Bronchial epithelial cell (primary cell): Measurements from ENCODE around the gene MALAT1. TPM values are rescaled to one million over a fixed set of nuclear protein-coding genes. Genes with fewer than 3 reads are reported as not detected.
A peak's percentile ranks its signal among the peaks of the same experiment; 100 is the strongest.

Experiments used
- DNase-seq: peaks from one replicate; pipeline ENCODE4 v3.0.0-alpha.2; 2010; ENCODE audit warnings: low read depth
- FAIRE-seq: peaks from 2 replicates; lab custom pipeline; 2011; peaks lifted over from hg19 to GRCh38; lab: Jason Lieb, UNC
- H3K27me3 ChIP-seq: 2 replicates; pipeline ENCODE4 v1.5.1; 2011; ENCODE audit warnings: low read length; ENCODE audit not compliant: control insufficient read depth, insufficient read depth
- H3K36me3 ChIP-seq: 2 replicates; pipeline ENCODE4 v1.5.1; 2011; ENCODE audit warnings: low read length; ENCODE audit not compliant: control insufficient read depth, insufficient read depth
- H3K4me3 ChIP-seq: 2 replicates; pipeline ENCODE4 v1.5.1; 2011; ENCODE audit warnings: mild to moderate bottlenecking, low read depth, low read length, control low read depth
- total RNA-seq: library from RNA; depleted of rRNA; stranded (reverse); fragments of >200 nt; gene quantifications from 2 replicates; pipeline ENCODE4 v1.2.1, GENCODE V29; 2014
- TF ChIP-seq, protein P1 (sequence below): IDR thresholded peaks from 2 replicates; pipeline ENCODE4 v1.5.1; 2011; ENCODE audit warnings: mild to moderate bottlenecking, moderate library complexity, low read length, control low read depth, inconsistent platforms; ENCODE audit not compliant: insufficient read depth, severe bottlenecking

MALAT1 gene
- total RNA-seq, 1 donor from 2014 or later, result 11,095 TPM

GRCh38 chr11:65530157-65530496, 31.3 kb downstream of the MALAT1 start:
- DNase-seq (no peak), FAIRE-seq (peak; percentile 76)
- Histone ChIP-seq H3K4me3 (no peak overlapping the region), H3K27me3 (no peaks in the 10 kb centered on the region), H3K36me3 (peaks cover 39% of the 10 kb centered on the region)
- TF ChIP-seq, protein P1, sequence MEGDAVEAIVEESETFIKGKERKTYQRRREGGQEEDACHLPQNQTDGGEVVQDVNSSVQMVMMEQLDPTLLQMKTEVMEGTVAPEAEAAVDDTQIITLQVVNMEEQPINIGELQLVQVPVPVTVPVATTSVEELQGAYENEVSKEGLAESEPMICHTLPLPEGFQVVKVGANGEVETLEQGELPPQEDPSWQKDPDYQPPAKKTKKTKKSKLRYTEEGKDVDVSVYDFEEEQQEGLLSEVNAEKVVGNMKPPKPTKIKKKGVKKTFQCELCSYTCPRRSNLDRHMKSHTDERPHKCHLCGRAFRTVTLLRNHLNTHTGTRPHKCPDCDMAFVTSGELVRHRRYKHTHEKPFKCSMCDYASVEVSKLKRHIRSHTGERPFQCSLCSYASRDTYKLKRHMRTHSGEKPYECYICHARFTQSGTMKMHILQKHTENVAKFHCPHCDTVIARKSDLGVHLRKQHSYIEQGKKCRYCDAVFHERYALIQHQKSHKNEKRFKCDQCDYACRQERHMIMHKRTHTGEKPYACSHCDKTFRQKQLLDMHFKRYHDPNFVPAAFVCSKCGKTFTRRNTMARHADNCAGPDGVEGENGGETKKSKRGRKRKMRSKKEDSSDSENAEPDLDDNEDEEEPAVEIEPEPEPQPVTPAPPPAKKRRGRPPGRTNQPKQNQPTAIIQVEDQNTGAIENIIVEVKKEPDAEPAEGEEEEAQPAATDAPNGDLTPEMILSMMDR, result peak; percentile 34

DNA sequence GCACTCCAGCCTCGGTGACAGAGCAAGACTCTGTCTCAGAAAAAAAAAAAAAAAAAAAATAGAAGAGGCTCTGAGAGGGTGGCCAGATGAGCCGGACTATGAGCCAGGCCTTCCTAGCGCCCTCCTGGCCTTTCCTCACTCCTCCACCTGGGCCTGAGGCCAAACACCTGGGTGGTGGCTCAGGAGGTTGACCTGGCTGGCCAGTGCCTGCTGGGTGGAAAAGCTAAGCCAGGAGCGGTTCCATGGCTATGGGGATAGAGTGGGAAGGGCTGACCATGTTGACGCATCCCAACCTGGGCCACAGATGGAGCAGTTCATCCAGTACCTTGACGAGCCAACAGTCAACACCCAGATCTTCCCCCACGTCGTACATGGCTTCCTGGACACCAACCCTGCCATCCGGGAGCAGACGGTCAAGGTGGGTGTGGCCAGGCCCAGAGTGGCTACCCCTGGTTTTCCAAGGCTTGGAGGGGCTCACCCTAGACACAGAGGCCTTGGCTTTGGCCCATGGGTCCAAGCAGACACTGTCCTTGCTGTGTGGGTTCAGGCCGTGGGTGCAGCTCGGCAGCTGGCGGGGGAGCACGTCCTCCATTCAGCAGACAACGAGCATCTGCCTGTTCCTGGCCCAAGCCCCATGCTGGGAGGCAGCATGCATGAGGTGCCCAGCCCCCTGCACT, 33.7 kb downstream of the MALAT1 start:
- FAIRE-seq (no peak), DNase-seq (no peak)
- TF ChIP-seq, protein P1, result no peak
- Histone ChIP-seq H3K27me3 (no peaks in the 10 kb centered on the region), H3K4me3 (no peak overlapping the region), H3K36me3 (peaks cover 39% of the 10 kb centered on the region)

- FAIRE-seq (no peak), DNase-seq (no peak)
- Histone ChIP-seq H3K27me3 (no peaks in the 10 kb centered on the region), H3K4me3 (no peak overlapping the region), H3K36me3 (peaks cover 36% of the 10 kb centered on the region)
- TF ChIP-seq, protein P1, result no peak
Observed at GRCh38 chr11:65535102-65535501, 36.3 kb downstream of the MALAT1 start.

DNA sequence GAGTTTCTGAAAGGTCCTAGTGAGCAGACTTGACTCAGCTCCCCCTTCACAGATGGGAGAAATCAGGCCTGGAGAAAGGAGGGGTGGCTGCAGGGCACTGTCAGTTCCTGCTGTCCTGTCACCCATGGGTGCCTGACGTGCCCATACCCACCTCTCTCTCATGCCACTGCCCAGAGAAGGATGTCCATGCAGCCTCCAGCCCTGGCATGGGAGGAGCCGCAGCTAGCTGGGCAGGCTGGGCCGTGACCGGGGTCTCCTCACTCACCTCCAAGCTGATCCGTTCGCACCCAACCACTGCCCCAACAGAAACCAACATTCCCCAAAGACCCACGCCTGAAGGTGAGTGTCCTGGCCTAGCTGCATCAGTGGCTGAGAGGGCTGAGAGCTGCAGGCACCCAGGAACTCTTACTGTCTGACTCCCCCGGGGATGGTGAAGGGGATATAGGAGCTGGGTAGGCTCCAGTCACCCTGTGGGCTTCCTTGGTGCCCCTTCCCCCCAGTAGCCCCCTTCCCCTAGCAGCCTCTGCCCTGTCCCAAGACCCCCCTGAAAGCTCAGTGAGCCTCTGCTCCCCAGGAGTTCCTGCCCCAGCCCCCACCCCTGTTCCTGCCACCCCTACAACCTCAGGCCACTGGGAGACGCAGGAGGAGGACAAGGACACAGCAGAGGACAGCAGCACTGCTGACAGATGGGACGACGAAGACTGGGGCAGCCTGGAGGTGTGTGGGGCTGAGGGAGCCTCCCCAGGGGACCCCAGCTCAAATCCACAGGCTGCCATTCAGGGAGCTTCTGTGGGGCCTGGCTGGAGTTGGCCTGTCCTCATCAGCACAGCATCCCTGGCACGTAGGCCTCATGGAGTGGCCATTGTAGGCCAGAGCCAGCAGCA, 37.8 kb downstream of the MALAT1 start:
- TF ChIP-seq, protein P1, result no peak
- peaks cover 21% of the 10 kb centered on the region for H3K36me3 ChIP-seq

DNA sequence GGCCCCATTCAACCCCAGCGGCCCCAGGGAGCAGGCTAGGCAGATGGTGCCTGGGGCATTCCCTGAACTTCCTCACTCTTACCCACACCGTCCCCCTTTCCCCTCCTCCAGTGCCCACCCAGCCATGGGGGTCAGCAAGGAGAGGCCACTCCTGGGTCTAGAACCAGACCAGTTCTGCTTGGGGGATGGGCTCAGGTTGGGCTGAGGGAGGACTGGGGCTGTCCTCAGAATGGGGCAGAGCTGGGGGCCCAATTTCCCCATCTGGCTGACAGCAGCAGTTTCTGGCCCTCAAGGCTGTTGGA, 38.4 kb downstream of the MALAT1 start:
- TF ChIP-seq, protein P1, result no peak
- no peaks in the 10 kb centered on the region for H3K27me3 ChIP-seq
- H3K36me3 ChIP-seq, result peaks cover 18% of the 10 kb centered on the region
- no peak overlapping the region for H3K4me3 ChIP-seq
- FAIRE-seq, result no peak
- no peak for DNase-seq

More for the DNA sequence above, 37.8 kb downstream of the MALAT1 start:
- DNase-seq, result no peak
- Histone ChIP-seq H3K27me3 (no peaks in the 10 kb centered on the region), H3K4me3 (no peak overlapping the region)
- FAIRE-seq, result no peak
